ENCODE data around the gene MIOX. TPM values are rescaled to one million over a fixed set of nuclear protein-coding genes. Genes with fewer than 3 reads are reported as not detected.

MIOX gene
- total RNA-seq, 1 experiment from 2014 or later, result 0.39 TPM

- Histone ChIP-seq H3K9me2 (ENCODE audit: insufficient read depth) (no peaks in the 10 kb centered on the region), H3K27me3 (ENCODE audit: insufficient read depth, low read length) (no peaks in the 10 kb centered on the region), H2AFZ (ENCODE audit: low read depth, low read length, poor library complexity, severe bottlenecking) (no peak overlapping the region), H4K20me1 (ENCODE audit: insufficient read depth) (no peaks in the 10 kb centered on the region), H3K4me3 (replicated peaks in 1 of 2; ENCODE audit: low read depth in 1 of 2, low read length in 2 of 2) (peak overlapping the region; percentile 71 to 76), H3K79me2 (ENCODE audit: insufficient read depth, low read length) (no peaks in the 10 kb centered on the region), H3K9ac (ENCODE audit: low read length) (peak overlapping the region; percentile 65), H3K36me3 (ENCODE audit: control insufficient read depth in 1 of 2, insufficient read depth in 2 of 2, low read length in 2 of 2) (no peaks in the 10 kb centered on the region), H3K4me1 (ENCODE audit: control insufficient read depth in 1 of 2, insufficient read depth in 2 of 2, low read length in 2 of 2) (peaks cover 8 to 32% of the 10 kb centered on the region in 2 experiments; a peak in 3 of 4 replicates), H3K4me2 (ENCODE audit: low read length) (peak overlapping the region; percentile 94), H3K27ac (ENCODE audit: low read depth, low read length) (peak overlapping the region; percentile 56; the same call in 1 of the 2 replicates), H3K9me3 (ENCODE audit: control insufficient read depth in 1 of 2, insufficient read depth in 1 of 2, low read depth in 1 of 2, low read length in 2 of 2) (no peaks in the 10 kb centered on the region)
- peak; percentile 4; the same call in 1 of the 2 replicates for ATAC-seq
- RAD21 ChIA-PET (ENCODE audit: low non-redundant PET in 1 of 2, low total read pairs in 2 of 2, uncharacterized antibody in 2 of 2, unreplicated experiment in 2 of 2), result no interaction called here
- TF ChIP-seq CBX3 (IDR thresholded peaks at IDR 0.05; ENCODE audit: low read depth), result no peak
- no peak for TF ChIP-seq SRF (IDR thresholded peaks at IDR 0.05; ENCODE audit: low read depth)
- no peak for TF ChIP-seq TCF7L2 (IDR thresholded peaks at IDR 0.05; ENCODE audit: borderline replicate concordance, extremely low read depth, insufficient read depth, insufficient read length)
- TF ChIP-seq ATF3 (IDR thresholded peaks at IDR 0.05), result no peak
- no TSS peak for BruUV-seq (replicated peaks)
- CTCF ChIA-PET, result no interaction called here
- intact Hi-C loops (cut with micrococcal nuclease), result no loop called here
- POLR2A ChIA-PET, result no interaction called here
- no peak for DNase-seq (ENCODE audit: low read depth, low spot score)
These were observed 4.3 kb upstream of the MIOX start for GRCh38 chr22:50482107-50483074.

GRCh38 chr22:50483106-50483505 lies 3.6 kb upstream of the MIOX start:
- H3K9me3 ChIP-seq (ENCODE audit: control insufficient read depth in 1 of 2, insufficient read depth in 1 of 2, low read depth in 1 of 2, low read length in 2 of 2), result no peaks in the 10 kb centered on the region
- H3K27me3 ChIP-seq (ENCODE audit: insufficient read depth, low read length), result no peaks in the 10 kb centered on the region
- intact Hi-C loops (cut with micrococcal nuclease), result no loop called here
- BruUV-seq (replicated peaks), result no TSS peak
- no peaks in the 10 kb centered on the region for H4K20me1 ChIP-seq (ENCODE audit: insufficient read depth)
- ChIA-PET CTCF (no interaction called here), POLR2A (no interaction called here), RAD21 (ENCODE audit: low non-redundant PET in 1 of 2, low total read pairs in 2 of 2, uncharacterized antibody in 2 of 2, unreplicated experiment in 2 of 2) (no interaction called here)
- H3K4me3 ChIP-seq (replicated peaks in 1 of 2; ENCODE audit: low read depth in 1 of 2, low read length in 2 of 2), result no peak overlapping the region
- H3K9ac ChIP-seq (ENCODE audit: low read length), result no peak overlapping the region
- no peaks in the 10 kb centered on the region for H3K9me2 ChIP-seq (ENCODE audit: insufficient read depth)
- H3K36me3 ChIP-seq (ENCODE audit: control insufficient read depth in 1 of 2, insufficient read depth in 2 of 2, low read length in 2 of 2), result no peaks in the 10 kb centered on the region
- H3K27ac ChIP-seq (ENCODE audit: low read depth, low read length), result no peak overlapping the region
- no peak for TF ChIP-seq EZH2phosphoT487 (IDR thresholded peaks at IDR 0.05; ENCODE audit: borderline replicate concordance)
- TF ChIP-seq REST (IDR thresholded peaks at IDR 0.05; ENCODE audit: low read depth), result no peak
- no peak for TF ChIP-seq CEBPB (IDR thresholded peaks at IDR 0.05; ENCODE audit: low read depth)
- TF ChIP-seq POLR2A (IDR thresholded peaks at IDR 0.05; ENCODE audit: borderline replicate concordance, extremely low read depth, insufficient read depth, insufficient read length), result no peak
- TF ChIP-seq RAD21 (IDR thresholded peaks at IDR 0.05; ENCODE audit: low read depth), result no peak
- no peak for TF ChIP-seq ZNF274 (IDR thresholded peaks at IDR 0.05; ENCODE audit: low read depth, low read length)
- no peak for TF ChIP-seq SP1 (IDR thresholded peaks at IDR 0.05; ENCODE audit: low read depth)
- TF ChIP-seq TCF7L2 (IDR thresholded peaks at IDR 0.05; ENCODE audit: borderline replicate concordance, extremely low read depth, insufficient read depth, insufficient read length), result no peak
- no peak for TF ChIP-seq EGR1 (IDR thresholded peaks at IDR 0.05; ENCODE audit: low read depth)
- TF ChIP-seq ELF1 (IDR thresholded peaks at IDR 0.05; ENCODE audit: borderline replicate concordance, low read depth), result no peak
- TF ChIP-seq ATF3 (IDR thresholded peaks at IDR 0.05), result no peak
- no peak overlapping the region for H3K4me2 ChIP-seq (ENCODE audit: low read length)
- H3K79me2 ChIP-seq (ENCODE audit: insufficient read depth, low read length), result no peaks in the 10 kb centered on the region
- DNase-seq (ENCODE audit: low read depth, low spot score) (no peak), ATAC-seq (no peak)
- peaks cover 8 to 32% of the 10 kb centered on the region in 2 experiments; a peak in 3 of 4 replicates for H3K4me1 ChIP-seq (ENCODE audit: control insufficient read depth in 1 of 2, insufficient read depth in 2 of 2, low read length in 2 of 2)
- H2AFZ ChIP-seq (ENCODE audit: low read depth, low read length, poor library complexity, severe bottlenecking), result no peak overlapping the region
